ENCODE results near the gene ACP6.

- TF ChIP-seq TOX (CRISPR knock-in tag; IDR thresholded peaks at IDR 0.05; ENCODE audit: borderline replicate concordance) (no peak), ZFP30 (CRISPR knock-in tag; IDR thresholded peaks at IDR 0.05) (no peak), ESRRG (CRISPR knock-in tag; IDR thresholded peaks at IDR 0.05) (no peak)
These were observed 30.0 kb upstream of the ACP6 start for GRCh38 chr1:147700042-147701006.

Data from SK-N-SH treated with all-trans-retinoic acid at 6 μM for 48 hours (cell line).